Activated CD4-positive, alpha-beta T cell treated with anti-CD3 and anti-CD28 coated beads, Interleukin-2, amount 10 ng/mL, durations not matched to agents 7 days and 5 days (primary cell): ENCODE measurements around the gene CARD8. TPM values are rescaled to one million over a fixed set of nuclear protein-coding genes. Genes with fewer than 3 reads are reported as not detected.
"Not testable (repeated sequence)": the region's sequence is repeated elsewhere in the genome, so short reads cannot be mapped to it uniquely, and the experiment has no call there.

Experiments used
- CTCF ChIA-PET: fragments of 350-600 bp; sonication (Branson Sonifier 250); formaldehyde crosslinking; loops from one replicate; lab custom pipeline; 2021; ENCODE audit warnings: antibody characterized with exemption; lab: Charles Lee
- POLR2A ChIA-PET: fragments of 350-600 bp; sonication (Branson Sonifier 250); formaldehyde crosslinking; loops from one replicate; lab custom pipeline; 2021; ENCODE audit warnings: antibody characterized with exemption; lab: Charles Lee
- DNase-seq: peaks from one replicate; pipeline ENCODE4 v3.0.0-alpha.2; 2020
- H3K27ac Mint-ChIP-seq: one replicate; pipeline ENCODE4 v1.8.0; 2021; ENCODE audit warnings: mild to moderate bottlenecking, moderate library complexity, mixed read lengths
- H3K27me3 Mint-ChIP-seq: one replicate; pipeline ENCODE4 v1.8.0; 2021; ENCODE audit warnings: mixed read lengths
- H3K36me3 Mint-ChIP-seq: one replicate; pipeline ENCODE4 v1.8.0; 2021; ENCODE audit warnings: low read depth, mixed read lengths
- H3K4me1 Mint-ChIP-seq: one replicate; pipeline ENCODE4 v1.8.0; 2021; ENCODE audit warnings: mixed read lengths
- H3K4me3 Mint-ChIP-seq: one replicate; pipeline ENCODE4 v1.8.0; 2021; ENCODE audit warnings: mild to moderate bottlenecking, moderate library complexity, mixed read lengths
- H3K9me3 Mint-ChIP-seq: one replicate; pipeline ENCODE4 v1.8.0; 2021; ENCODE audit warnings: mixed read lengths
- total RNA-seq, 2 experiments: library from RNA; stranded (reverse); gene quantifications; one replicate each; pipeline ENCODE4 v1.2.3, GENCODE V29; 2021

CARD8 gene, protein sequence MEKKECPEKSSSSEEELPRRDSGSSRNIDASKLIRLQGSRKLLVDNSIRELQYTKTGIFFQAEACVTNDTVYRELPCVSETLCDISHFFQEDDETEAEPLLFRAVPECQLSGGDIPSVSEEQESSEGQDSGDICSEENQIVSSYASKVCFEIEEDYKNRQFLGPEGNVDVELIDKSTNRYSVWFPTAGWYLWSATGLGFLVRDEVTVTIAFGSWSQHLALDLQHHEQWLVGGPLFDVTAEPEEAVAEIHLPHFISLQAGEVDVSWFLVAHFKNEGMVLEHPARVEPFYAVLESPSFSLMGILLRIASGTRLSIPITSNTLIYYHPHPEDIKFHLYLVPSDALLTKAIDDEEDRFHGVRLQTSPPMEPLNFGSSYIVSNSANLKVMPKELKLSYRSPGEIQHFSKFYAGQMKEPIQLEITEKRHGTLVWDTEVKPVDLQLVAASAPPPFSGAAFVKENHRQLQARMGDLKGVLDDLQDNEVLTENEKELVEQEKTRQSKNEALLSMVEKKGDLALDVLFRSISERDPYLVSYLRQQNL
- total RNA-seq, result 100 to 1,000 TPM; 174 to 189 TPM

DNA sequence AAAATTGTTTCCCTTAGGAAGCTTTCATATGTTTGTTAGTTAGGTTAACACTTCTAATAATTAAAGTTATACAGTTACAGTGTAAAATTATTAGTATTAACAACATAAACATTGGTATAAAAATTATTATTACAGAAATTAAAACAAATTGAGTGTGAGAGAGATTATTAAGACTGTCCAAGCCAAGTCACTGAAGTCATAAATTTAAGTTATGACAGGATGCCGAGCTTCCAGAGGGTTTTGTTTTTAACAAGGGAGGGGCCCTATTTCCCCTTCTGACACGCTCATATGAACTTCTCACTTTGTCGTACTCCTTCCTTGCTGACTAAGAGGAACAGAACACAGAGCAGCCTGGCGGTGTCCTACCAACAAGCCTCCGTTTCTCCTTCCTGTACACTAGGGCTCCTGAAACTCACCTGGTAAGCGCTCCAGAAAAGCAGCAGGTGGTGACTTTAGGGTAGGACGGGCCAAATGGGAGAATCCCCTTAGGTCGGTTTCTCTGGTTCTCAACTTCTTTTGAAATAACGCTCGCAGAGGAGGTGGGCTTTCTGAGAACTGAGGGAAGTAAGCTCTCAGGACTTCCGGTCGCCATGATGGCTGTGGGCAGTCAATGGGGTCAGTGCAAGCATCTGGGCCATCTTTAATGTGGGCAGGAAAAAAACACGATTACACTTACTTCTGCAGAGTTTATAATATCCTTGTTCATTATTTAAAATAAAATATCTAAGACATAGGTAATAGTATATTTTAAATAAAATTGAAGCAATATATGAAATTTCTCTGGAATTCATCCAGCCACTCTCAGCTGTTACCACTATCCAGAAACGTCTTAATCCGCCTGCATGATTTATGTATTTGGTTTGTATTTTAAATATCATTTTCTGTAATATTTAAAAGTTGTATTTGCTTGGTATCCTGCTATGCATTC lies at the start of gene CARD8:
Gene CARD8, minus strand, starts transcription at position 537 of the 928 bp plus-strand sequence. CDS start 14,892 bp downstream, outside the sequence.
- Mint-ChIP-seq H3K4me3 (peak within 1 kb of the TSS; percentile 99), H3K9me3 (no peaks in the 10 kb centered on the region), H3K36me3 (peaks cover 44% of the 10 kb centered on the region), H3K4me1 (peaks cover 73% of the 10 kb centered on the region), H3K27ac (peak within 1 kb of the TSS; percentile 99), H3K27me3 (no peaks in the 10 kb centered on the region)
- peak; percentile 89 for DNase-seq
- POLR2A ChIA-PET, result interaction anchor here (0.5 to 1.0 kb wide), 3 partner anchors 52 to 670 kb away, joined by 3 to 5 read pairs (median 4); no protein-coding TSS in a partner anchor
- CTCF ChIA-PET, result interaction anchor here (1.3 to 1.6 kb wide), 2 partner anchors 10 to 11 kb away, joined by 3 to 6 read pairs; no protein-coding TSS in a partner anchor

DNA sequence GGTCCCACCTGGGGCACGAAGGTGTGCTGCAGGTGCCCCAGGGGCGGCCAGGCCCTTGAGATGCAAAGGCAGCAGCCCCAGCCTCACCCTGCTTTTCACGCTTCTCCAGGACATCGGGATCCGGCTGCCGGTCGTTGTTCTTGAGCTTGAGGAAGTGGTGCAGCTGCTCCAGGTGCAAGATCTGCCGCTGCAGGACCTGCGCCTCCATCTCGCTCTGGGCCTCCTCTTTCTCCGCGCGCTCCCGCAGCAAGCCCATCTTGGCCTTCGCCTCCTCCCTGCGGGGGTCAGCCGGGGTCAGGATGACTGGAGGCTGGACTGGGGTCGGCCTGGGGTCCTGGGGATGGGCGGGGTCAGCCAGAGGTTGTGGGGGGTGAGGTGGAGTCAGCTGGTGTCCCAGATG lies 48.2 kb upstream of the CARD8 start:
- ChIA-PET POLR2A (no interaction called here), CTCF (no interaction called here)
- Mint-ChIP-seq H3K27ac (no peak overlapping the region), H3K27me3 (peaks cover 2% of the 10 kb centered on the region), H3K4me1 (no peaks in the 10 kb centered on the region), H3K4me3 (no peak overlapping the region), H3K9me3 (no peaks in the 10 kb centered on the region), H3K36me3 (no peaks in the 10 kb centered on the region)
- no peak for DNase-seq

DNA sequence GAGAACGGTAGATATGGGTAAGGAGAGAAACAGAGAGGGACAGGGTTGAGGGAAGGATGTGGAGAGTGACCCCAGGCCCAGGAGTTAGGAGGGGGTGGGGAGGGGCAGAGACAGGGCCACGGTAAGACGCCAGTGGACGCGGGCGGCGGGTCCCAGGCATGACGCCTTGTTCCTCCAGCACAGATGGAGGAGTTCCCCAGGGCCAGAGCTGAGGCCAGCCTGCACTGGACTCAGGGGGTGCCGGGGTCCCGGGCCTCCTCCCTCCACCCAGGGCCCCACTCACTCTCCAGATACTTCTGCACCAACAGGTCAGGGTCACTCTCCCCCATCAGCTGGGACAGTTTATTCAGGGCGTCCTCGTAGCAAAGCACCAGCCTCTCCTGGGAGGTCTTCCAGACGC lies 47.7 kb upstream of the CARD8 start:
- Mint-ChIP-seq H3K4me1 (no peaks in the 10 kb centered on the region), H3K27me3 (peaks cover 2% of the 10 kb centered on the region), H3K36me3 (no peaks in the 10 kb centered on the region), H3K9me3 (no peaks in the 10 kb centered on the region), H3K4me3 (no peak overlapping the region), H3K27ac (no peak overlapping the region)
- no peak for DNase-seq
- ChIA-PET CTCF (no interaction called here), POLR2A (no interaction called here)

DNA sequence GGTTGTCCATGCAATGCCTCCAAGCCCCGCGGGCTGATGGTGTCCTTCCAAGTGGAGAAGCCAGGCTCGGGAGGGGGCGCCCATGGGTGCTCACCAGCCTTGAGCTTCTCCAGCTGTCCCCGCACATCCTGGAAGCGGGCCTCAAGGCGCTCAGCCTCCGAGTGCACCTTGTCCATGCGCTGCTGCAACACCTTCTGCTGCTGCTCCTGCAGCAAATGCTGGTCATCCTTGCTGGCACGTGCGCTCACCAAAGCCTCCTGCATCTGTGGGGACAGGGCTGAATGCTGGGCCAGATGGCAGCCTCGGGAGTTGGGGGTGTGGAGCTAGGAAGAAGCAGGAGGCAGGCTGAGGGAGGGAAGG lies 46.9 kb upstream of the CARD8 start:
- Mint-ChIP-seq H3K4me1 (no peaks in the 10 kb centered on the region), H3K9me3 (no peaks in the 10 kb centered on the region), H3K4me3 (no peak overlapping the region), H3K27me3 (peaks cover 2% of the 10 kb centered on the region), H3K27ac (no peak overlapping the region), H3K36me3 (no peaks in the 10 kb centered on the region)
- ChIA-PET CTCF (interaction anchor here (0.6 kb wide), 1 partner anchor 11 kb away, joined by 4 read pairs; no protein-coding TSS in a partner anchor), POLR2A (no interaction called here)
- no peak for DNase-seq

DNA sequence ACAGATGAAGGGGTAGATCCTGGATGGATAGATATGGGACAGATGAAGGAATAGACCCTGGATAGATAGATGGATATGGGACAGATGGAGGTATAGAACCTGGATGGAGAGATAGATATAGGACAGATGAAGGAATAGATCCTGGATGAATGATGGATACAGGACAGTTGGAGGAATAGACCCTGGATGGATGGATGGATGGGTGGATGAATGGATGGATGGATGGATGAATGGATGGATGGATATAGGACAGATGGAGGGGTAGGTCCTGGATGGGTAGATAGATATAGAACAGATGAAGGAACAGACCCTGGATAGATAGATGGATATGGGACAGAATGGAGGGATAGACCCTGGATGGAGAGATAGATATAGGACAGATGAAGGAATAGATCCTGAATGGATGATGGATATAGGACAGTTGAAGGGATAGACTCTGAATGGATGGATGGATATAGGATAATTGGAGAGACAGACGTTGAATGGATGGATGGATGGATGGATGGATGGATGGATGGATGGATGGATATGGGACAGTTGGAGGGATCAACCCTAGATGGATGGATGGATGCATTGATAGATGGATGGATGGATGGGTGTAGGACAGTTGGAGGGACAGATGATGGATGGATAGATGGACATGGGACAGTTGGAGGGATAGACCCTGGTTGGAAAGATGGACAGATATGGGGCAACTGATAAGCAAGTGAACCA lies 46.3 kb upstream of the CARD8 start:
- H3K9me3 Mint-ChIP-seq, result no peaks in the 10 kb centered on the region
- DNase-seq, result no peak
- no peaks in the 10 kb centered on the region for H3K36me3 Mint-ChIP-seq
- H3K4me3 Mint-ChIP-seq, result no peak overlapping the region
- CTCF ChIA-PET, result interaction anchor here (0.6 kb wide), 1 partner anchor 10 kb away, joined by 4 read pairs; no protein-coding TSS in a partner anchor
- no peak overlapping the region for H3K27ac Mint-ChIP-seq
- peaks cover 2% of the 10 kb centered on the region for H3K27me3 Mint-ChIP-seq
- POLR2A ChIA-PET, result no interaction called here
- no peaks in the 10 kb centered on the region for H3K4me1 Mint-ChIP-seq

DNA sequence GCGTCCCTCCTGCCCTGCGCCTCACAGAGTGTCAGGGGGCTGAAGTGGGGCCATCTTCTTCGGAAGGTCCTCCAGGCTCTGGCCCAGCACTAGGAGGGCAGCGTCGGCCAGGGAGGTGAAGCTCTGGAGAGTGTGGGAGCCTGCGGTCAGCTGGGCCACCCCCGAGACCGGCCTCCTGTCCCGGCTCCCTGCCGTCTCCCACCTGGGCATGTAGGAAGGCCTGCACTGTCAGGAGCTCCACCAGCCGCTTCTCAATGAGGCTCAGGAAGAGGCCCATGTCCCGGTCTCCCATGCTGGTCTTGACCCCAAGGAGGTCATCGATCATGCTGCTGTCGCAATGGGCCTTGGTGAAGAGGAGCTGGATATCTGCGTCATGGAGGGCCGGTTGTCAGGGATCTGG lies 42.3 kb upstream of the CARD8 start:
- no peak for DNase-seq
- Mint-ChIP-seq H3K4me1 (no peaks in the 10 kb centered on the region), H3K9me3 (no peaks in the 10 kb centered on the region), H3K27ac (peak overlapping the region; percentile 19), H3K4me3 (no peak overlapping the region), H3K36me3 (no peaks in the 10 kb centered on the region), H3K27me3 (peaks cover 2% of the 10 kb centered on the region)
- ChIA-PET POLR2A (no interaction called here), CTCF (no interaction called here)

DNA sequence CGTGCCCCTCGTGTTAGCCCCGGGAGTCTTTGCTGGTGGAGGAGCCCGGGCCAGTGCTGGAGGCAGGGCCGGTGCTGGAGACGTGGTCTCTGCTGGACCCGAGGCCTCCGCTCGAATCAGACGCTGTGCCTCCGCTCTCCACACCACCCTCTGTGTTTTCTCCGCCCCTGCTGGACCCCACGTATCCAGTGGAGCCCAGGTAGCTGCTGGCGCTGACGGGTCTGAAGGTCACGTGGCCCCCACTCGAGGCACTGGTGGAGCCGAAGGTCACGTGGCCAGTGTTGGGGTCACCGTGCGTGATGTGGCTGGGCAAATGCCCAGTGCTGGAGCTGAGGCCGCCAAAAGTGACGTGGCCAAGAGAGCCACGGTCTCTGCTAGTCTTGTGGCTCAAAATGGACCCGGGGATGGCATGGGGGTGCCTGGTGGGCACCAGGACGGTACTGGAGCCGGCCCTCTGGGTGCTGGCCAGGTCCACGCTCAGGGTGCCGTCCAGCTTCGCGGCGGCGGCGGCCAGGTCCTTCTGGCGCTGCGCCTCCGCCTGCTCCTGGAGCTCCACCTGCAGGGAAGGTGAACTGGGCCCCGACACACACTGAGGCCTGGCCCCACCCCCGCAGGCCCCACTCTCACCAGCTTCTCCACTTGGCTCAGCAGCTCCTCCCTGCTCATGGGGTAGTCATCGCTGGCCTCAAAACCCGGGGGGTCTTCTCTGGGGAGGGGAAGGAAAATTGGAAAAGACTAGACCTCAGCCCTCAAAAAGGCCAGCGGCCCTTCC lies 41.4 kb upstream of the CARD8 start:
- H3K4me3 Mint-ChIP-seq, result no peak overlapping the region
- no peaks in the 10 kb centered on the region for H3K36me3 Mint-ChIP-seq
- ChIA-PET POLR2A (no interaction called here), CTCF (interaction anchor here (0.9 kb wide), 1 partner anchor 10 kb away, joined by 3 read pairs; no protein-coding TSS in a partner anchor)
- peaks cover 2% of the 10 kb centered on the region for H3K27me3 Mint-ChIP-seq
- no peaks in the 10 kb centered on the region for H3K9me3 Mint-ChIP-seq
- no peak overlapping the region for H3K27ac Mint-ChIP-seq
- H3K4me1 Mint-ChIP-seq, result no peaks in the 10 kb centered on the region
- DNase-seq, result no peak

DNA sequence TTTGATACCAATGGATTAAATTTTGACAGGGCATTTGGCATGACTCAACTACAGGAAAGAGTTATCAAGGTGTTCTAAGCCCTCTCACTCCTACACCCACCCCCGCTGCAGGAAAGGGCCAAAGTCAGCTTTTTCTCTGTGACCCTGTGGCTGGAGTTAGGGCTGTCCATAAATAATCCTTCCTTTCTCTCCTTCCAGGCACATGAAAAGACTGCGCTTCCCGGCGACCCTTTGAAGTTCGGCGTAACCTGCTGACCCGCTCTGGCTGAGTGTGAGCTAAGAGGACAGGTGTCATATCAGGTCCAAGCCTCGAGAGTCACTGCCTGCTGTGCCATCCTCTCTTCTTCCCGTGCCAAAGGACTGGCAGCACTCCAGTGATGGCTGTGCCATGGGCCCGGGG lies 39.7 kb upstream of the CARD8 start:
- Mint-ChIP-seq H3K4me1 (peaks cover 7% of the 10 kb centered on the region), H3K27ac (no peak overlapping the region), H3K36me3 (no peaks in the 10 kb centered on the region), H3K27me3 (peaks cover under 1% of the 10 kb centered on the region), H3K9me3 (no peaks in the 10 kb centered on the region), H3K4me3 (no peak overlapping the region)
- CTCF ChIA-PET, result interaction anchor here (0.6 kb wide), 1 partner anchor 63 kb away, joined by 3 read pairs; no protein-coding TSS in a partner anchor
- POLR2A ChIA-PET, result no interaction called here
- DNase-seq, result no peak

DNA sequence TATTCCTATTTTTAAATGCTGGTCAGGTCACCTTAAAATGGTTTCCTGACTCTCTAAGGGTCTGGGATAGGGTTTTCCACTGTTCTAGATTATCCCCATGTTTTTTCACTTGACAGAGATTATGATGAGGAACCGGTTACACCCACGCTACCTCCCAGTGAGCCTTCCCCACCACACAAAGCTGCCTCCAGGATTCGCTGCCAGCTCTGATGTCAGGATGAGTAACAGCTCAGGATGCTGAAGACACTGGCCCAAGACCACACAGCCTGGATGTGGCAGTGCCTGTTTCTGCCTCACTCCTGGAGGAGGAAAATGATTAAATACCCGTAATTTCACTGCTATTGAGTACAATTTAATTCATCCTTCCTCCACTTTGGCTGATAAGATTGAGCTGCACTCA lies 37.1 kb upstream of the CARD8 start:
- H3K4me1 Mint-ChIP-seq, result peaks cover 7% of the 10 kb centered on the region
- H3K27ac Mint-ChIP-seq, result no peak overlapping the region
- CTCF ChIA-PET, result interaction anchor here (0.9 to 1.0 kb wide), 2 partner anchors 33 to 67 kb away, joined by 3 read pairs; no protein-coding TSS in a partner anchor
- no peaks in the 10 kb centered on the region for H3K9me3 Mint-ChIP-seq
- POLR2A ChIA-PET, result no interaction called here
- no peak overlapping the region for H3K4me3 Mint-ChIP-seq
- H3K27me3 Mint-ChIP-seq, result no peaks in the 10 kb centered on the region
- H3K36me3 Mint-ChIP-seq, result no peaks in the 10 kb centered on the region
- no peak for DNase-seq

DNA sequence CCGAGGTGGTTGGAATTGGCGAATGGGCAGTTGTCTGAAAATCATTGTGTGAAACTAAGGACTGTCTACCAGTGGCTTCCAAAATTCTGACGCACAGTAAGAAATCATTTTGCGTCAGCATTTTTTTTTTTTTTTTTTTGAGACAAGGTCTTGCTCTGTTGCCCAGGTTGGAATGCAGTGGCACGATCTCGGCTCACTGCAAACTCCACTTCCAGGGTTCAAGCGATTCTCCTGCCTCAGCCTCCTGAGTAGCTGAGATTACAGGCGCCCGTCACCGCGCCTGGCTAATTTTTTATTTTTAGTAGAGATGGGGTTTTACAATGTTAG lies 35.7 kb upstream of the CARD8 start:
- H3K36me3 Mint-ChIP-seq, POLR2A ChIA-PET, DNase-seq, H3K27ac Mint-ChIP-seq, H3K4me1 Mint-ChIP-seq, H3K9me3 Mint-ChIP-seq, H3K27me3 Mint-ChIP-seq: not testable (repeated sequence)
- CTCF ChIA-PET, result interaction anchor here (1.0 to 1.3 kb wide), 2 partner anchors 31 to 181 kb away, joined by 3 read pairs; partner anchors contain the start of gene PLA2G4C
- H3K4me3 Mint-ChIP-seq, result peak overlapping the region; percentile 65

DNA sequence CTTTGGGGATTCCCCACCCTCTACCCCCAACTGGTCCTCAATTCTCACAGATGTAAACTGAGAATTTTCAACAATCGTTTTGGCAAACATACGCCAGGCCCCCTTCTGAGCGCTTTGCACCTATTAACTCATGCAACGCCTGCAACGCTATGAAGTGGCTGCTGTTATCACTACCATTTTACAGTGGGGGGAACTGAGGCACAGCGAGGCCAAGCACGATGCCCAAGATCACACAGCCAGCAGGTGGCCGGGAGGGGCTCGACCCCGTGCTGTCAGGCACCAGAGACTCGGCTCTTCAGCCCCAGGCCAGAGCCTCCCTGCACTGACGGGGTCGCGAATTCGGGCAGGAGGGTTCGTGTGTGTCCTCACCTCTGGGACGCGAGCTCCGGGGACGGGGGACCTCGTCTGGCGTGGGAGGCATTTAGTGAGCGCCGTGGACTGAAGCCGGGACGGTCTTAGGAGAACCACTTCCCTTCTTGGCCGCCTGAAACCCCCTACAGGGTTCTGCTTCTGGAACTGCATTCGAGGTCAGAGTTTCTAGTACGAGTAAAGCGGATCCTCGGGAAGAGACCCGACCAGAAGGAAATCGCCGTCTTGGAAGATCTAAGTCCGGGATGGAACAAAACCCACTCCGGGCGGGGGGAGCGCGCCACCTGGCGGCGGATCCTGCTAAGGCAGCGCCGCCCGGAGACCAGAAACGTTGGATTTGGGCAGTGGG lies 35.2 kb upstream of the CARD8 start:
- H3K4me3 Mint-ChIP-seq, result peak overlapping the region; percentile 65
- H3K36me3 Mint-ChIP-seq, result no peaks in the 10 kb centered on the region
- no peak overlapping the region for H3K27ac Mint-ChIP-seq
- POLR2A ChIA-PET, result no interaction called here
- H3K27me3 Mint-ChIP-seq, result peaks cover 7% of the 10 kb centered on the region
- CTCF ChIA-PET, result interaction anchor here (1.0 to 1.3 kb wide), 3 partner anchors 8 to 181 kb away, joined by 3 read pairs; partner anchors contain the start of gene PLA2G4C
- DNase-seq, result peak; percentile 54
- no peaks in the 10 kb centered on the region for H3K9me3 Mint-ChIP-seq
- H3K4me1 Mint-ChIP-seq, result peaks cover 7% of the 10 kb centered on the region
